ENCODE results near the gene FYB1. TPM values are rescaled to one million over a fixed set of nuclear protein-coding genes. Genes with fewer than 3 reads are reported as not detected.
A peak's percentile ranks its signal among the peaks of the same experiment; 100 is the strongest.

The FYB1 gene
- total RNA-seq, 1 donor from 2014 or later = 0.11 TPM

- Mint-ChIP-seq H3K9me3 (ENCODE audit: unreplicated experiment) (no peaks in the 10 kb centered on the region), H3K27ac (ENCODE audit: unreplicated experiment) (peak overlapping the region; percentile 97), H3K27me3 (ENCODE audit: low read depth, unreplicated experiment) (no peaks in the 10 kb centered on the region), H3K36me3 (ENCODE audit: low read depth, unreplicated experiment) (peaks cover 2% of the 10 kb centered on the region), H3K4me3 (ENCODE audit: unreplicated experiment) (peak overlapping the region; percentile 98), H3K4me1 (ENCODE audit: low read depth, unreplicated experiment) (peaks cover 38% of the 10 kb centered on the region)
- Histone ChIP-seq H3K9ac (ENCODE audit: low read length) (peak overlapping the region; percentile 99), H4K20me1 (ENCODE audit: insufficient read depth, low read length) (peaks cover 39% of the 10 kb centered on the region), H3K4me3 (ENCODE audit: insufficient read depth, low read depth, low read length) (peak overlapping the region; percentile 95), H3K4me1 (ENCODE audit: insufficient read depth, low read length) (peaks cover 12% of the 10 kb centered on the region), H3K27me3 (ENCODE audit: insufficient read depth, low read length) (no peaks in the 10 kb centered on the region), H3K4me2 (ENCODE audit: low read length) (peak overlapping the region; percentile 88), H3K36me3 (ENCODE audit: insufficient read depth, low read length) (peaks cover 5% of the 10 kb centered on the region), H3K27ac (ENCODE audit: low read depth, low read length) (peak overlapping the region; percentile 97), H3K79me2 (ENCODE audit: insufficient read depth, low read length) (peaks cover 54% of the 10 kb centered on the region), H3K9me3 (ENCODE audit: insufficient read depth, low read depth, low read length) (no peaks in the 10 kb centered on the region), H2AFZ (ENCODE audit: low read depth, low read length) (peak overlapping the region; percentile 34)
- peak; percentile 54 for FAIRE-seq
- DNase-seq (ENCODE audit: low read depth) = peak; percentile 37
- TF ChIP-seq EZH2 (IDR thresholded peaks at IDR 0.05; ENCODE audit: insufficient read depth, low read length) (no peak), CTCF (IDR thresholded peaks at IDR 0.05; ENCODE audit: insufficient read depth, low read depth, low read length) (no peak)
Measured at GRCh38 chr5:39072925-39073766, 146.2 kb downstream of the FYB1 start.

- H4K20me1 ChIP-seq (ENCODE audit: insufficient read depth, low read length) = peaks cover 73% of the 10 kb centered on the region
- no peak for TF ChIP-seq CTCF (IDR thresholded peaks at IDR 0.05; ENCODE audit: insufficient read depth, low read depth, low read length)
- TF ChIP-seq EZH2 (IDR thresholded peaks at IDR 0.05; ENCODE audit: insufficient read depth, low read length) = no peak
- Mint-ChIP-seq H3K27me3 (ENCODE audit: low read depth, unreplicated experiment) (no peaks in the 10 kb centered on the region), H3K27ac (ENCODE audit: unreplicated experiment) (peak overlapping the region; percentile 1), H3K36me3 (ENCODE audit: low read depth, unreplicated experiment) (peaks cover 23% of the 10 kb centered on the region), H3K4me1 (ENCODE audit: low read depth, unreplicated experiment) (peaks cover 32% of the 10 kb centered on the region), H3K4me3 (ENCODE audit: unreplicated experiment) (no peak overlapping the region), H3K9me3 (ENCODE audit: unreplicated experiment) (peaks cover 7% of the 10 kb centered on the region)
- H3K4me2 ChIP-seq (ENCODE audit: low read length) = no peak overlapping the region
- no peak overlapping the region for H3K27ac ChIP-seq (ENCODE audit: low read depth, low read length)
- H3K79me2 ChIP-seq (ENCODE audit: insufficient read depth, low read length) = peaks cover 97% of the 10 kb centered on the region
- peaks cover 5% of the 10 kb centered on the region for H3K4me1 ChIP-seq (ENCODE audit: insufficient read depth, low read length)
- H3K36me3 ChIP-seq (ENCODE audit: insufficient read depth, low read length) = peaks cover 10% of the 10 kb centered on the region
- no peaks in the 10 kb centered on the region for H3K9me3 ChIP-seq (ENCODE audit: insufficient read depth, low read depth, low read length)
- H3K4me3 ChIP-seq (ENCODE audit: insufficient read depth, low read depth, low read length) = no peak overlapping the region
- FAIRE-seq (no peak), DNase-seq (ENCODE audit: low read depth) (no peak)
- no peaks in the 10 kb centered on the region for H3K27me3 ChIP-seq (ENCODE audit: insufficient read depth, low read length)
- H2AFZ ChIP-seq (ENCODE audit: low read depth, low read length) = no peak overlapping the region
- no peak overlapping the region for H3K9ac ChIP-seq (ENCODE audit: low read length)
Measured at GRCh38 chr5:39068099-39068498, 151.3 kb downstream of the FYB1 start.

GRCh38 chr5:39064450-39064849, 154.9 kb downstream of the FYB1 start:
- Mint-ChIP-seq H3K4me1 (ENCODE audit: low read depth, unreplicated experiment) (peaks cover 27% of the 10 kb centered on the region), H3K4me3 (ENCODE audit: unreplicated experiment) (no peak overlapping the region), H3K36me3 (ENCODE audit: low read depth, unreplicated experiment) (peaks cover 23% of the 10 kb centered on the region), H3K9me3 (ENCODE audit: unreplicated experiment) (peaks cover 7% of the 10 kb centered on the region), H3K27ac (ENCODE audit: unreplicated experiment) (no peak overlapping the region), H3K27me3 (ENCODE audit: low read depth, unreplicated experiment) (no peaks in the 10 kb centered on the region)
- Histone ChIP-seq H3K9ac (ENCODE audit: low read length) (no peak overlapping the region), H2AFZ (ENCODE audit: low read depth, low read length) (no peak overlapping the region), H3K27me3 (ENCODE audit: insufficient read depth, low read length) (no peaks in the 10 kb centered on the region), H3K4me3 (ENCODE audit: insufficient read depth, low read depth, low read length) (no peak overlapping the region), H3K4me1 (ENCODE audit: insufficient read depth, low read length) (no peaks in the 10 kb centered on the region), H3K27ac (ENCODE audit: low read depth, low read length) (no peak overlapping the region), H3K36me3 (ENCODE audit: insufficient read depth, low read length) (peaks cover 10% of the 10 kb centered on the region), H3K9me3 (ENCODE audit: insufficient read depth, low read depth, low read length) (no peaks in the 10 kb centered on the region), H3K79me2 (ENCODE audit: insufficient read depth, low read length) (peaks cover 98% of the 10 kb centered on the region), H3K4me2 (ENCODE audit: low read length) (no peak overlapping the region), H4K20me1 (ENCODE audit: insufficient read depth, low read length) (peaks cover 61% of the 10 kb centered on the region)
- TF ChIP-seq EZH2 (IDR thresholded peaks at IDR 0.05; ENCODE audit: insufficient read depth, low read length) (no peak), CTCF (IDR thresholded peaks at IDR 0.05; ENCODE audit: insufficient read depth, low read depth, low read length) (no peak)
- DNase-seq (ENCODE audit: low read depth) (no peak), FAIRE-seq (no peak)
